Measurements from ENCODE around the gene PRTFDC1. TPM values are rescaled to one million over a fixed set of nuclear protein-coding genes. Genes with fewer than 3 reads are reported as not detected.

PRTFDC1 gene
- total RNA-seq, 1 donor from 2014 or later, result 9.6 TPM

DNA sequence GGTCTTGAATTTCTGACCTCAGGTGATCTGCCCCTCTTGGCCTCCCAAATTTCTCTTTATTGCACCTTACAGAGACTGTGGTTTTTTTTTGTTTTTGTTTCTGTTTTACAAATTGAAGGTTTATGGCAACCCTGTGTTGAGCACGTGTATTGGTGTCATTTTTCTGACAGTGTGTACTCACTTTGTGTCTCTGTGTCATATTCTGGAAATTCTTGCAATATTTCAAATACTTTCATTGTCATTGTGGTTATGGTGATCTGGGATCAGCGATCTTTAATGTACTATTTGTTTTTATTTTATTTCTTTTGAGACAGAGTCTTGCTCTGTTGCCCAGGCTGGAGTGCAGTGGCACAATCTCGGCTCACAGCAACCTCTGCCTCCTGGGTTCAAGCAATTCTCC is 89.8 kb downstream of the PRTFDC1 start:
- no peaks in the 10 kb centered on the region for H3K27me3 ChIP-seq (ENCODE audit: control insufficient read depth, insufficient read depth, low read length)
- H3K4me3 ChIP-seq (ENCODE audit: low read depth, low read length), result no peak overlapping the region
- TF ChIP-seq, protein P1, sequence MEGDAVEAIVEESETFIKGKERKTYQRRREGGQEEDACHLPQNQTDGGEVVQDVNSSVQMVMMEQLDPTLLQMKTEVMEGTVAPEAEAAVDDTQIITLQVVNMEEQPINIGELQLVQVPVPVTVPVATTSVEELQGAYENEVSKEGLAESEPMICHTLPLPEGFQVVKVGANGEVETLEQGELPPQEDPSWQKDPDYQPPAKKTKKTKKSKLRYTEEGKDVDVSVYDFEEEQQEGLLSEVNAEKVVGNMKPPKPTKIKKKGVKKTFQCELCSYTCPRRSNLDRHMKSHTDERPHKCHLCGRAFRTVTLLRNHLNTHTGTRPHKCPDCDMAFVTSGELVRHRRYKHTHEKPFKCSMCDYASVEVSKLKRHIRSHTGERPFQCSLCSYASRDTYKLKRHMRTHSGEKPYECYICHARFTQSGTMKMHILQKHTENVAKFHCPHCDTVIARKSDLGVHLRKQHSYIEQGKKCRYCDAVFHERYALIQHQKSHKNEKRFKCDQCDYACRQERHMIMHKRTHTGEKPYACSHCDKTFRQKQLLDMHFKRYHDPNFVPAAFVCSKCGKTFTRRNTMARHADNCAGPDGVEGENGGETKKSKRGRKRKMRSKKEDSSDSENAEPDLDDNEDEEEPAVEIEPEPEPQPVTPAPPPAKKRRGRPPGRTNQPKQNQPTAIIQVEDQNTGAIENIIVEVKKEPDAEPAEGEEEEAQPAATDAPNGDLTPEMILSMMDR (IDR thresholded peaks at IDR 0.05; ENCODE audit: insufficient read depth, low read length, poor library complexity, severe bottlenecking), result no peak
- no peak for DNase-seq (ENCODE audit: low read depth)
- H3K36me3 ChIP-seq (ENCODE audit: control insufficient read depth, insufficient read depth, low read length), result no peaks in the 10 kb centered on the region

DNA sequence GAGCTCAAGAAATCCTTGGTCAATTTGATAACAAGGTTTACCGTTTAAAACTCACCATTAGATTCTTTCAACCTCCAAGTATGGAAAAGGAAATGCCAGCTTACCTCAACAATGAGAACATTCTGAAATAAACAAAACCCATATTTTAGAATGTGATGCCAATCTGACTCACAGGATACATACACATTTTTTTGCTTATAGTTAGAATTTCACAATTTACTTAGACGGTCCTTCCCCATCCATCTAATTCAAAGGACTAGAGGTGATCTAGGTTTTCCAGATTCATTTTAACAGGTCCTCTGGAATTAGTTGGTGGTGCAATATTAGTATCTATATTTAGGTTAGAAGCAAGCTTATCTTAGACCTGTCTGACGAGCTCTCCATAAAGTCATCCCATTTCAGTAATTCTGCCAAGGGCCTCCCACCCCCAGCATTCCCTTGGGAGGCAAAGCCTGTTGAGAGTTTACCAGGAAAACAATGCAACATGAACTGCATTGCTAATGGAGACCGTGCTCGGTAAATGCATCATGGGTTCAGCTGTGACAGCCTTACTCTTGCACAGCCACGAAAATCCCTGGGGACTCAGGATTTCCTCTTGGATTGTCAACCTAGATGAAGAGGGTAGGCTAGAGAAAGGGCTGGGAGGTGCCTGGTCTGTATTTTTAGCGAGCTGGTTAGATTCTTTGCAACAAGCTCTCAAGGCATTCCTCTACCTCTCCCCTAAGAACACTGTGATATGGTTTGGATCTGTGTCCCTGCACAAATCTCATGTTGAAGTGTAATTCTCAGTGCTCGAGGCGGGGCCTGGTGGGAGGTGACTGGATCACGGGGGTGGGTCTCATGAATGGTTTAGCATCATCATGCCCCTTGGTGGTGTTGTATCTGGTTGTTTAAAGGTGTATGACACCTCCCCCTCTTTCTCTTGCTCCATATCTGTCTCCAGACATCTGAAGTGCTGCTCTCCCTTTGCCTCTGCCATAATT is 93.8 kb downstream of the PRTFDC1 start:
- TF ChIP-seq, protein P1 (IDR thresholded peaks at IDR 0.05; ENCODE audit: insufficient read depth, low read length, poor library complexity, severe bottlenecking), result no peak
- no peaks in the 10 kb centered on the region for H3K36me3 ChIP-seq (ENCODE audit: control insufficient read depth, insufficient read depth, low read length)
- no peak overlapping the region for H3K4me3 ChIP-seq (ENCODE audit: low read depth, low read length)
- H3K27me3 ChIP-seq (ENCODE audit: control insufficient read depth, insufficient read depth, low read length), result no peaks in the 10 kb centered on the region
- no peak for DNase-seq (ENCODE audit: low read depth)

DNA sequence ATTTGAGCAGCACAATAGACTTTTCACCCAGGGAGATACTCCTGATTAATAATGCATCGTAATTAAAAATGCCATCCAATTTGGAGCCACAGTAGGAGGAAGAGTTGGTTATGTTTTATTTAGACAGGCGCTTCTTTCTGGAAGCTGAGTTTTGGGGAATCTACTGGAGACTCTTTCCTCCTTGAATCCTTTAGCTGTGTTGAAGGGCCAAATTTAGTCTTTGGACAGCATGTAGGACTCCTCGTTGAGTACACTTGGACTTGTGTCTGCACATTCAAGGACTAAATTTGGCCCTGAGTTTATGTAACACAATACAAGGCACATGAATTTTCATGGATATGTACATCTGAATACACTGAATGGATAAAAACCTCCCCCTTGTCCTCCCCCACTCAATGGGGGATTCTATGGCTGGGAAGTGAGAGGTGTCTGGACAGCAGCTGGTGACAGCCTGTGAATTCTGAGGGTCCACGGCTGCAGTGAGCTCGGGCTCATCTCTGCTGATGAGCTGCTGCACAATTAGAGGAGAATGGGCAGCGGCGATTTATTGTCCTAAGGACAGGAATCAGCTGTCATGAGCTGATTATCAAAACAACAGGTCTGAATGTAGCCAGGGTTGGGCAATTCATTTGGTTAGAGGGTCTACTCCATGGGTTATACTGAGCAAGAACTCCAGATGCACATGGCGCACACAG is 95.2 kb downstream of the PRTFDC1 start:
- Histone ChIP-seq H3K27me3 (ENCODE audit: control insufficient read depth, insufficient read depth, low read length) (no peaks in the 10 kb centered on the region), H3K4me3 (ENCODE audit: low read depth, low read length) (no peak overlapping the region), H3K36me3 (ENCODE audit: control insufficient read depth, insufficient read depth, low read length) (no peaks in the 10 kb centered on the region)
- DNase-seq (ENCODE audit: low read depth), result no peak
- TF ChIP-seq, protein P1 (IDR thresholded peaks at IDR 0.05; ENCODE audit: insufficient read depth, low read length, poor library complexity, severe bottlenecking), result no peak

DNA sequence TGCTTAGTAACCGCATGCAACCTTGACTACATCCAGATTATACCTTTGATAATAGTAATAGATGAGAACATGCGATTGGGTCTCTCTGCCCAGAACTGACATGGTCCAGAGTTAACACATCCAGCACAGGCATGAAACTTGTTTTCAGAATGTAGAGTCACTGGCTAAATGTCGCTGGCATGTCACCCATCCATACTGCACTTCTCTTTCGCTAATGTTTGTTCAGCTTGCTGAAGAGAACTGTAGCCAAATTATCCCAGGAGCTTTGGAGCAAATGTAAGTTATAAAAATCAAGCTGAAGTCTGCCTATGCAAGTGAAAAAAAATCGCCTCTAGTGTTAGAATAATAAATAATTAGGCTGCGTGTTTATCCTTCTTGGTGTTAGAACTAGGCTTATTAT is 98.2 kb downstream of the PRTFDC1 start:
- DNase-seq (ENCODE audit: low read depth), result no peak
- Histone ChIP-seq H3K27me3 (ENCODE audit: control insufficient read depth, insufficient read depth, low read length) (no peaks in the 10 kb centered on the region), H3K4me3 (ENCODE audit: low read depth, low read length) (no peak overlapping the region), H3K36me3 (ENCODE audit: control insufficient read depth, insufficient read depth, low read length) (no peaks in the 10 kb centered on the region)
- TF ChIP-seq, protein P1 (IDR thresholded peaks at IDR 0.05; ENCODE audit: insufficient read depth, low read length, poor library complexity, severe bottlenecking), result no peak

DNA sequence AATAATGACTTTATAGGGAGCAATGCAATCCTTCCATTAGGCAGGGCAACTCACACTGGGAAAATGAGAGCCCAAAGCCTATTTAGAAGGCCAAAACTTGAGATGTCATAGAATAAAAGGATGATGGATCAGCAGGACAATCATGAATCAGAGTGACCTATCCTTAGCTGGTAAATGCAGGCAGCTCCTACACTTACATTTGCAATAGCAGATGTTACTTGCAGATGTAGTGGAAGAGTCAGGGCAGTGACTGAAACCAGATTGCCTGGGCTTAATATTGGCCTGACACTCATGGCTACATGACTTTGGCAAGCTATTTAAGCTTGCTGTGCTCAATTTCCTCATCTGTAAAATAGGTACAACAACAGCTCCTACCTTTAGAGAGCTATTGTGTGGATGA is 98.7 kb downstream of the PRTFDC1 start:
- Histone ChIP-seq H3K4me3 (ENCODE audit: low read depth, low read length) (no peak overlapping the region), H3K27me3 (ENCODE audit: control insufficient read depth, insufficient read depth, low read length) (no peaks in the 10 kb centered on the region), H3K36me3 (ENCODE audit: control insufficient read depth, insufficient read depth, low read length) (no peaks in the 10 kb centered on the region)
- DNase-seq (ENCODE audit: low read depth), result no peak
- TF ChIP-seq, protein P1 (IDR thresholded peaks at IDR 0.05; ENCODE audit: insufficient read depth, low read length, poor library complexity, severe bottlenecking), result no peak
